ENCODE measurements around the gene KIF9. TPM values are rescaled to one million over a fixed set of nuclear protein-coding genes. Genes with fewer than 3 reads are reported as not detected.

KIF9 gene
- total RNA-seq, 1 experiment from 2014 or later, result 5.8 TPM

DNA sequence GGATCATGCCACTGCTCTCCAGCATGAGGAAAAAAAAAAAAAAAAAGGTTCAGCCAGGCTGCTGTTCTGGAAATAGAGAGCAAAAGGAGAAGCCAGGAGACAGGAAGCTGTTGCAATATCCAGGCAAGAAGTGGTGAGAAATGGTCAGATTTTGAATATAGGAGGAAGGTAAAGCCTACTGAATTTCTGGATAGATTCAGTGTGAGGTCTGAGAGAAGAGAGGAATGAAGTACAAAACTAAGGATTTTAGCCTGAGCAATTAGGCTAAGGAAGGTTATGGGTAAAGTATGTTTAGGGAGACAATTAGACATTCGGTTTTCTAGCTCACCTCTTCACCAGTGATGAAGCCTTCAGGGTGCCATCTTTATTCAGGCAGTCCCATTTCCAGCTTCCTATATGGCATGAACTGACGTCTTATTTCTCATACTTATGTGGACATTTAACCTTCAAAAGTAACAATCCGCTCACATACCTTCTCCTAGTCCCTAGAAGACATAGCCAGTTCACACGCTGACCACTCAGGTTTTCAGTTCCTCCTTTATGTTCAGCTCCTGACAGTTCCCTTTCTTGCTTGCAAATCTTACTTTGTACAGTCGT is 57.2 kb downstream of the KIF9 start (continued):
- TF ChIP-seq NFYB (CRISPR knock-in tag; conservative IDR thresholded peaks at IDR 0.05; ENCODE audit: low read depth), result no peak
- no peak for TF ChIP-seq CREM (CRISPR knock-in tag; IDR thresholded peaks at IDR 0.05)

DNA sequence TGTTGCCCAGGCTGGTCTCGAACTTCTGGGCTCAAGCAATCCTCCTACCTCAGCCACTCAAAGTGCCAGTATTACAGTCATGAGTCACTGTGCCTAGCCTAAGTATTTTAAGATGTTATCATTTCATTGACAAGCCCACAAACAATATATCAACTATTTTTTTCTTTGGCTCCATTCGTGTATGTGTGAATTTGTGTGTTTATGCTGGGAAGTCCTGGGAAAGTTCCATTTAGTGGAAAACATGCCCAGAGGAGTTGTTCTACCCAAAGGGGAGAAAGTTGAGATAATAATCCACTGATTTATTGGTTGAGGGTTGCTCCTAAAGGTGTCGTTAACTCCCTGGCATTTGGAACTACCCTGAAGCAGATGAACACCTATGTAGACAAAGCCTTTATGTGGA is 58.8 kb downstream of the KIF9 start:
- no peak for TF ChIP-seq OVOL2 (CRISPR knock-in tag; IDR thresholded peaks at IDR 0.05; ENCODE audit: borderline replicate concordance)
- TF ChIP-seq, protein P1, sequence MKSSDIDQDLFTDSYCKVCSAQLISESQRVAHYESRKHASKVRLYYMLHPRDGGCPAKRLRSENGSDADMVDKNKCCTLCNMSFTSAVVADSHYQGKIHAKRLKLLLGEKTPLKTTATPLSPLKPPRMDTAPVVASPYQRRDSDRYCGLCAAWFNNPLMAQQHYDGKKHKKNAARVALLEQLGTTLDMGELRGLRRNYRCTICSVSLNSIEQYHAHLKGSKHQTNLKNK (CRISPR knock-in tag; IDR thresholded peaks at IDR 0.05), result no peak
- TF ChIP-seq, protein P2, sequence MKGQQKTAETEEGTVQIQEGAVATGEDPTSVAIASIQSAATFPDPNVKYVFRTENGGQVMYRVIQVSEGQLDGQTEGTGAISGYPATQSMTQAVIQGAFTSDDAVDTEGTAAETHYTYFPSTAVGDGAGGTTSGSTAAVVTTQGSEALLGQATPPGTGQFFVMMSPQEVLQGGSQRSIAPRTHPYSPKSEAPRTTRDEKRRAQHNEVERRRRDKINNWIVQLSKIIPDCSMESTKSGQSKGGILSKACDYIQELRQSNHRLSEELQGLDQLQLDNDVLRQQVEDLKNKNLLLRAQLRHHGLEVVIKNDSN (CRISPR knock-in tag; IDR thresholded peaks at IDR 0.05), result no peak
- ATAC-seq, result no peak
- peaks cover 8% of the 10 kb centered on the region for H3K4me1 Mint-ChIP-seq
- H3K27me3 Mint-ChIP-seq (ENCODE audit: low read depth), result no peaks in the 10 kb centered on the region; the same call in 1 of the 2 replicates
- no peaks in the 10 kb centered on the region for H3K36me3 Mint-ChIP-seq
- no peak overlapping the region for H3K4me3 Mint-ChIP-seq
- ChIA-PET CTCF (no interaction called here), POLR2A (no interaction called here)
- no peak for DNase-seq (ENCODE audit: low spot score)
- no peaks in the 10 kb centered on the region for H3K9me3 Mint-ChIP-seq
- H3K27ac Mint-ChIP-seq, result no peak overlapping the region

DNA sequence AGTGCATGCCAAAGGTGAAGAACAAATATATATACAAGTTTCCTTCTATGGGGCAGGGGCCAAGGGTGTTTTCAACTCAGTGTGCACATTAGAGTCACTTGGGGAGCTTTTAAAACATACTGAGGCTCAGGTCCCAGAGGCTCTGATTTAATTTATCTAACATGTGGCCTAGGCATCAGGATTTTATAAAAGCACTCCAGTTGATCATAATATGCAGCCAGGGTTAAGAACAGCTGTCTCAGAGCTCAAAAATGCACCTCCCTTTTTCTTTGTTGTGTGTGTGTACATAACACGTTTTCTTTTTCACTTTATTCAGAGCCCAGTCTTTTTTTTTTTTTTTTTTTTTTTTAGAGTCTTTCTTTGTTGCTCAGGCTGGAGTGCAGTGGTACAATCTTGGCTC is 60.8 kb downstream of the KIF9 start:
- POLR2A ChIA-PET, result no interaction called here
- DNase-seq (ENCODE audit: low spot score), result no peak
- Mint-ChIP-seq H3K4me1 (peaks cover 8% of the 10 kb centered on the region), H3K36me3 (no peaks in the 10 kb centered on the region), H3K4me3 (no peak overlapping the region), H3K27ac (no peak overlapping the region; the same call in 1 of the 2 replicates), H3K9me3 (no peaks in the 10 kb centered on the region), H3K27me3 (ENCODE audit: low read depth) (no peaks in the 10 kb centered on the region; the same call in 1 of the 2 replicates)
- CTCF ChIA-PET, result interaction anchor here (1.0 kb wide), 1 partner anchor 58 kb away, joined by 3 read pairs; the partner anchor contains the start of gene SETD2
- TF ChIP-seq, protein P3, sequence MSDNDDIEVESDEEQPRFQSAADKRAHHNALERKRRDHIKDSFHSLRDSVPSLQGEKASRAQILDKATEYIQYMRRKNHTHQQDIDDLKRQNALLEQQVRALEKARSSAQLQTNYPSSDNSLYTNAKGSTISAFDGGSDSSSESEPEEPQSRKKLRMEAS (CRISPR knock-in tag; IDR thresholded peaks at IDR 0.05), result no peak
- no peak for ATAC-seq

DNA sequence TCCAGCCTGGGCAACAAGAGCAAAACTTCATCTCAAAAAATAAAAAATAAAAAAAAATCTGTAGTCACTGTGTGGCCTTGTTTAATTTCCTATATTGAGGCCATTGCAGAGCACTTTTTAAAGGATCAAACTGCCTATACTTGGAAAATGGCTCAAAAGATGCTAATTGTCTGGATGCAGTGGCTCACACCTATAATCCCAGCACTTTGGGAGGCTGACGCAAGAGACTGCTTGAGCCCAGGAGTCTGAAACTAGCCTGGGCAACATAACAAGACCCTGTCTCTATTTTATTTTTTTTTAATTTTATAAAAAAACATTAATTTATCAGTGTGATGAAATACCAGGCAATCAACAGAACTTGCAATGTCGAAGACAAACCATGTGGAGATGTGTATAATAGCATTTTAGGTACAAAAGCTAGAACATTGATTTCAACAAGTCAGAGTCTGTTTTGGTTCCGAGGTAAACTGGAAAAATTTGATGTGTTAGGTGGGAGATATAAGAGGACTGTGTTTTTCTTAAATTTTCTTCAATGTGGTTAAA is 71.7 kb downstream of the KIF9 start:
- DNase-seq (ENCODE audit: low spot score), result no peak
- no peaks in the 10 kb centered on the region for H3K9me3 Mint-ChIP-seq
- ChIA-PET CTCF (no interaction called here), POLR2A (no interaction called here)
- H3K27ac Mint-ChIP-seq, result no peak overlapping the region
- TF ChIP-seq, protein P4, sequence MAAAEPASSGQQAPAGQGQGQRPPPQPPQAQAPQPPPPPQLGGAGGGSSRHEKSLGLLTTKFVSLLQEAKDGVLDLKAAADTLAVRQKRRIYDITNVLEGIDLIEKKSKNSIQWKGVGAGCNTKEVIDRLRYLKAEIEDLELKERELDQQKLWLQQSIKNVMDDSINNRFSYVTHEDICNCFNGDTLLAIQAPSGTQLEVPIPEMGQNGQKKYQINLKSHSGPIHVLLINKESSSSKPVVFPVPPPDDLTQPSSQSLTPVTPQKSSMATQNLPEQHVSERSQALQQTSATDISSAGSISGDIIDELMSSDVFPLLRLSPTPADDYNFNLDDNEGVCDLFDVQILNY (CRISPR knock-in tag; IDR thresholded peaks at IDR 0.05), result no peak
- TF ChIP-seq, protein P5, sequence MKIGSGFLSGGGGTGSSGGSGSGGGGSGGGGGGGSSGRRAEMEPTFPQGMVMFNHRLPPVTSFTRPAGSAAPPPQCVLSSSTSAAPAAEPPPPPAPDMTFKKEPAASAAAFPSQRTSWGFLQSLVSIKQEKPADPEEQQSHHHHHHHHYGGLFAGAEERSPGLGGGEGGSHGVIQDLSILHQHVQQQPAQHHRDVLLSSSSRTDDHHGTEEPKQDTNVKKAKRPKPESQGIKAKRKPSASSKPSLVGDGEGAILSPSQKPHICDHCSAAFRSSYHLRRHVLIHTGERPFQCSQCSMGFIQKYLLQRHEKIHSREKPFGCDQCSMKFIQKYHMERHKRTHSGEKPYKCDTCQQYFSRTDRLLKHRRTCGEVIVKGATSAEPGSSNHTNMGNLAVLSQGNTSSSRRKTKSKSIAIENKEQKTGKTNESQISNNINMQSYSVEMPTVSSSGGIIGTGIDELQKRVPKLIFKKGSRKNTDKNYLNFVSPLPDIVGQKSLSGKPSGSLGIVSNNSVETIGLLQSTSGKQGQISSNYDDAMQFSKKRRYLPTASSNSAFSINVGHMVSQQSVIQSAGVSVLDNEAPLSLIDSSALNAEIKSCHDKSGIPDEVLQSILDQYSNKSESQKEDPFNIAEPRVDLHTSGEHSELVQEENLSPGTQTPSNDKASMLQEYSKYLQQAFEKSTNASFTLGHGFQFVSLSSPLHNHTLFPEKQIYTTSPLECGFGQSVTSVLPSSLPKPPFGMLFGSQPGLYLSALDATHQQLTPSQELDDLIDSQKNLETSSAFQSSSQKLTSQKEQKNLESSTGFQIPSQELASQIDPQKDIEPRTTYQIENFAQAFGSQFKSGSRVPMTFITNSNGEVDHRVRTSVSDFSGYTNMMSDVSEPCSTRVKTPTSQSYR (CRISPR knock-in tag; IDR thresholded peaks at IDR 0.05), result no peak
- TF ChIP-seq, protein P1 (CRISPR knock-in tag; IDR thresholded peaks at IDR 0.05), result no peak
- TF ChIP-seq ZNF671 (CRISPR knock-in tag; IDR thresholded peaks at IDR 0.05), result no peak
- TF ChIP-seq KAT7 (CRISPR knock-in tag; IDR thresholded peaks at IDR 0.05; ENCODE audit: borderline replicate concordance), result no peak
- TF ChIP-seq ZNF121 (CRISPR knock-in tag; IDR thresholded peaks at IDR 0.05), result no peak
- no peak for TF ChIP-seq CBFB (CRISPR knock-in tag; IDR thresholded peaks at IDR 0.05; ENCODE audit: low read depth)
- TF ChIP-seq, protein P6, sequence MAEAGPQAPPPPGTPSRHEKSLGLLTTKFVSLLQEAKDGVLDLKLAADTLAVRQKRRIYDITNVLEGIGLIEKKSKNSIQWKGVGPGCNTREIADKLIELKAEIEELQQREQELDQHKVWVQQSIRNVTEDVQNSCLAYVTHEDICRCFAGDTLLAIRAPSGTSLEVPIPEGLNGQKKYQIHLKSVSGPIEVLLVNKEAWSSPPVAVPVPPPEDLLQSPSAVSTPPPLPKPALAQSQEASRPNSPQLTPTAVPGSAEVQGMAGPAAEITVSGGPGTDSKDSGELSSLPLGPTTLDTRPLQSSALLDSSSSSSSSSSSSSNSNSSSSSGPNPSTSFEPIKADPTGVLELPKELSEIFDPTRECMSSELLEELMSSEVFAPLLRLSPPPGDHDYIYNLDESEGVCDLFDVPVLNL (CRISPR knock-in tag; IDR thresholded peaks at IDR 0.05; ENCODE audit: borderline replicate concordance, low read depth), result no peak
- TF ChIP-seq IRF2 (CRISPR knock-in tag; IDR thresholded peaks at IDR 0.05; ENCODE audit: borderline replicate concordance, low read depth), result no peak
- TF ChIP-seq NR3C1 (CRISPR knock-in tag; conservative IDR thresholded peaks at IDR 0.05; ENCODE audit: low read depth), result no peak
- no peak for TF ChIP-seq ZBTB21 (CRISPR knock-in tag; IDR thresholded peaks at IDR 0.05; ENCODE audit: borderline replicate concordance)
- no peaks in the 10 kb centered on the region for H3K4me1 Mint-ChIP-seq
- no peak overlapping the region for H3K4me3 Mint-ChIP-seq
- H3K27me3 Mint-ChIP-seq (ENCODE audit: low read depth), result no peaks in the 10 kb centered on the region
- ATAC-seq, result no peak
- H3K36me3 Mint-ChIP-seq, result no peaks in the 10 kb centered on the region
